ENCODE data around the gene CORO2B.

DNA sequence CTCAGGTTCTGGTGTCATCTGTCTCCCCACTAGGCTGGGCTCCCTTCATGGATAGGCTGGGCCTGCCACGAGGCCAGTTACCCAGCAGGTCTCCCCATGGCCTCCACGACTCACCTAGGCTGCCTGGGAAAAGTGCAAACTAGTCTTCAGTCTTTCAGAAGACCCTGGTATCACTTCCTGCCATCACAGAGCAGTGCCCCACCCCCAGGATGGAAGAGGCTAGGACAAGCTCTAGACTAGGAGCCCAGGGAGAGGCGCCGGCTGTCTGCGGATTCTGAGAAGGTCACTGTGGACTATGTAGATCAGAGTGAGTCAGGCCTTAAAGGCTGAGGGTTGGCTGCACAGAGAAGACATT, 63.7 kb downstream of the CORO2B start:
- TF ChIP-seq, protein P1, sequence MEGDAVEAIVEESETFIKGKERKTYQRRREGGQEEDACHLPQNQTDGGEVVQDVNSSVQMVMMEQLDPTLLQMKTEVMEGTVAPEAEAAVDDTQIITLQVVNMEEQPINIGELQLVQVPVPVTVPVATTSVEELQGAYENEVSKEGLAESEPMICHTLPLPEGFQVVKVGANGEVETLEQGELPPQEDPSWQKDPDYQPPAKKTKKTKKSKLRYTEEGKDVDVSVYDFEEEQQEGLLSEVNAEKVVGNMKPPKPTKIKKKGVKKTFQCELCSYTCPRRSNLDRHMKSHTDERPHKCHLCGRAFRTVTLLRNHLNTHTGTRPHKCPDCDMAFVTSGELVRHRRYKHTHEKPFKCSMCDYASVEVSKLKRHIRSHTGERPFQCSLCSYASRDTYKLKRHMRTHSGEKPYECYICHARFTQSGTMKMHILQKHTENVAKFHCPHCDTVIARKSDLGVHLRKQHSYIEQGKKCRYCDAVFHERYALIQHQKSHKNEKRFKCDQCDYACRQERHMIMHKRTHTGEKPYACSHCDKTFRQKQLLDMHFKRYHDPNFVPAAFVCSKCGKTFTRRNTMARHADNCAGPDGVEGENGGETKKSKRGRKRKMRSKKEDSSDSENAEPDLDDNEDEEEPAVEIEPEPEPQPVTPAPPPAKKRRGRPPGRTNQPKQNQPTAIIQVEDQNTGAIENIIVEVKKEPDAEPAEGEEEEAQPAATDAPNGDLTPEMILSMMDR (conservative IDR thresholded peaks at IDR 0.05; ENCODE audit: low read depth in 2 of 2), result peak in 1 of 2 experiments; percentile 19; a peak in 1 of 4 replicates
- no peak for TF ChIP-seq EZH2 (IDR thresholded peaks at IDR 0.05; ENCODE audit: low read depth, unreplicated experiment)
- TF ChIP-seq, protein P2, sequence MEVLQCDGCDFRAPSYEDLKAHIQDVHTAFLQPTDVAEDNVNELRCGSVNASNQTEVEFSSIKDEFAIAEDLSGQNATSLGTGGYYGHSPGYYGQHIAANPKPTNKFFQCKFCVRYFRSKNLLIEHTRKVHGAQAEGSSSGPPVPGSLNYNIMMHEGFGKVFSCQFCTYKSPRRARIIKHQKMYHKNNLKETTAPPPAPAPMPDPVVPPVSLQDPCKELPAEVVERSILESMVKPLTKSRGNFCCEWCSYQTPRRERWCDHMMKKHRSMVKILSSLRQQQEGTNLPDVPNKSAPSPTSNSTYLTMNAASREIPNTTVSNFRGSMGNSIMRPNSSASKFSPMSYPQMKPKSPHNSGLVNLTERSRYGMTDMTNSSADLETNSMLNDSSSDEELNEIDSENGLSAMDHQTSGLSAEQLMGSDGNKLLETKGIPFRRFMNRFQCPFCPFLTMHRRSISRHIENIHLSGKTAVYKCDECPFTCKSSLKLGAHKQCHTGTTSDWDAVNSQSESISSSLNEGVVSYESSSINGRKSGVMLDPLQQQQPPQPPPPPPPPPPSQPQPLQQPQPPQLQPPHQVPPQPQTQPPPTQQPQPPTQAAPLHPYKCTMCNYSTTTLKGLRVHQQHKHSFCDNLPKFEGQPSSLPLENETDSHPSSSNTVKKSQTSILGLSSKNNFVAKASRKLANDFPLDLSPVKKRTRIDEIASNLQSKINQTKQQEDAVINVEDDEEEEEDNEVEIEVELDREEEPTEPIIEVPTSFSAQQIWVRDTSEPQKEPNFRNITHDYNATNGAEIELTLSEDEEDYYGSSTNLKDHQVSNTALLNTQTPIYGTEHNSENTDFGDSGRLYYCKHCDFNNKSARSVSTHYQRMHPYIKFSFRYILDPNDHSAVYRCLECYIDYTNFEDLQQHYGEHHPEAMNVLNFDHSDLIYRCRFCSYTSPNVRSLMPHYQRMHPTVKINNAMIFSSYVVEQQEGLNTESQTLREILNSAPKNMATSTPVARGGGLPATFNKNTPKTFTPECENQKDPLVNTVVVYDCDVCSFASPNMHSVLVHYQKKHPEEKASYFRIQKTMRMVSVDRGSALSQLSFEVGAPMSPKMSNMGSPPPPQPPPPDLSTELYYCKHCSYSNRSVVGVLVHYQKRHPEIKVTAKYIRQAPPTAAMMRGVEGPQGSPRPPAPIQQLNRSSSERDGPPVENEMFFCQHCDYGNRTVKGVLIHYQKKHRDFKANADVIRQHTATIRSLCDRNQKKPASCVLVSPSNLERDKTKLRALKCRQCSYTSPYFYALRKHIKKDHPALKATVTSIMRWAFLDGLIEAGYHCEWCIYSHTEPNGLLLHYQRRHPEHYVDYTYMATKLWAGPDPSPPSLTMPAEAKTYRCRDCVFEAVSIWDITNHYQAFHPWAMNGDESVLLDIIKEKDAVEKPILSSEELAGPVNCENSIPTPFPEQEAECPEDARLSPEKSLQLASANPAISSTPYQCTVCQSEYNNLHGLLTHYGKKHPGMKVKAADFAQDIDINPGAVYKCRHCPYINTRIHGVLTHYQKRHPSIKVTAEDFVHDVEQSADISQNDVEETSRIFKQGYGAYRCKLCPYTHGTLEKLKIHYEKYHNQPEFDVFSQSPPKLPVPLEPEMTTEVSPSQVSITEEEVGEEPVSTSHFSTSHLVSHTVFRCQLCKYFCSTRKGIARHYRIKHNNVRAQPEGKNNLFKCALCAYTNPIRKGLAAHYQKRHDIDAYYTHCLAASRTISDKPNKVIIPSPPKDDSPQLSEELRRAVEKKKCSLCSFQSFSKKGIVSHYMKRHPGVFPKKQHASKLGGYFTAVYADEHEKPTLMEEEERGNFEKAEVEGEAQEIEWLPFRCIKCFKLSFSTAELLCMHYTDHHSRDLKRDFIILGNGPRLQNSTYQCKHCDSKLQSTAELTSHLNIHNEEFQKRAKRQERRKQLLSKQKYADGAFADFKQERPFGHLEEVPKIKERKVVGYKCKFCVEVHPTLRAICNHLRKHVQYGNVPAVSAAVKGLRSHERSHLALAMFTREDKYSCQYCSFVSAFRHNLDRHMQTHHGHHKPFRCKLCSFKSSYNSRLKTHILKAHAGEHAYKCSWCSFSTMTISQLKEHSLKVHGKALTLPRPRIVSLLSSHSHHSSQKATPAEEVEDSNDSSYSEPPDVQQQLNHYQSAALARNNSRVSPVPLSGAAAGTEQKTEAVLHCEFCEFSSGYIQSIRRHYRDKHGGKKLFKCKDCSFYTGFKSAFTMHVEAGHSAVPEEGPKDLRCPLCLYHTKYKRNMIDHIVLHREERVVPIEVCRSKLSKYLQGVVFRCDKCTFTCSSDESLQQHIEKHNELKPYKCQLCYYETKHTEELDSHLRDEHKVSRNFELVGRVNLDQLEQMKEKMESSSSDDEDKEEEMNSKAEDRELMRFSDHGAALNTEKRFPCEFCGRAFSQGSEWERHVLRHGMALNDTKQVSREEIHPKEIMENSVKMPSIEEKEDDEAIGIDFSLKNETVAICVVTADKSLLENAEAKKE (CRISPR knock-in tag; IDR thresholded peaks at IDR 0.05), result no peak
- TF ChIP-seq POLR2AphosphoS5 (IDR thresholded peaks at IDR 0.05; ENCODE audit: low read depth), result no peak
- no peak for TF ChIP-seq CREB1 (CRISPR knock-in tag; IDR thresholded peaks at IDR 0.05; ENCODE audit: low read depth)
- TF ChIP-seq, protein P3, sequence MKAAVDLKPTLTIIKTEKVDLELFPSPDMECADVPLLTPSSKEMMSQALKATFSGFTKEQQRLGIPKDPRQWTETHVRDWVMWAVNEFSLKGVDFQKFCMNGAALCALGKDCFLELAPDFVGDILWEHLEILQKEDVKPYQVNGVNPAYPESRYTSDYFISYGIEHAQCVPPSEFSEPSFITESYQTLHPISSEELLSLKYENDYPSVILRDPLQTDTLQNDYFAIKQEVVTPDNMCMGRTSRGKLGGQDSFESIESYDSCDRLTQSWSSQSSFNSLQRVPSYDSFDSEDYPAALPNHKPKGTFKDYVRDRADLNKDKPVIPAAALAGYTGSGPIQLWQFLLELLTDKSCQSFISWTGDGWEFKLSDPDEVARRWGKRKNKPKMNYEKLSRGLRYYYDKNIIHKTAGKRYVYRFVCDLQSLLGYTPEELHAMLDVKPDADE (IDR thresholded peaks at IDR 0.05), result no peak
- TF ChIP-seq ZNF331 (CRISPR knock-in tag; IDR thresholded peaks at IDR 0.05; ENCODE audit: low read depth), result no peak
- TF ChIP-seq, protein P4, sequence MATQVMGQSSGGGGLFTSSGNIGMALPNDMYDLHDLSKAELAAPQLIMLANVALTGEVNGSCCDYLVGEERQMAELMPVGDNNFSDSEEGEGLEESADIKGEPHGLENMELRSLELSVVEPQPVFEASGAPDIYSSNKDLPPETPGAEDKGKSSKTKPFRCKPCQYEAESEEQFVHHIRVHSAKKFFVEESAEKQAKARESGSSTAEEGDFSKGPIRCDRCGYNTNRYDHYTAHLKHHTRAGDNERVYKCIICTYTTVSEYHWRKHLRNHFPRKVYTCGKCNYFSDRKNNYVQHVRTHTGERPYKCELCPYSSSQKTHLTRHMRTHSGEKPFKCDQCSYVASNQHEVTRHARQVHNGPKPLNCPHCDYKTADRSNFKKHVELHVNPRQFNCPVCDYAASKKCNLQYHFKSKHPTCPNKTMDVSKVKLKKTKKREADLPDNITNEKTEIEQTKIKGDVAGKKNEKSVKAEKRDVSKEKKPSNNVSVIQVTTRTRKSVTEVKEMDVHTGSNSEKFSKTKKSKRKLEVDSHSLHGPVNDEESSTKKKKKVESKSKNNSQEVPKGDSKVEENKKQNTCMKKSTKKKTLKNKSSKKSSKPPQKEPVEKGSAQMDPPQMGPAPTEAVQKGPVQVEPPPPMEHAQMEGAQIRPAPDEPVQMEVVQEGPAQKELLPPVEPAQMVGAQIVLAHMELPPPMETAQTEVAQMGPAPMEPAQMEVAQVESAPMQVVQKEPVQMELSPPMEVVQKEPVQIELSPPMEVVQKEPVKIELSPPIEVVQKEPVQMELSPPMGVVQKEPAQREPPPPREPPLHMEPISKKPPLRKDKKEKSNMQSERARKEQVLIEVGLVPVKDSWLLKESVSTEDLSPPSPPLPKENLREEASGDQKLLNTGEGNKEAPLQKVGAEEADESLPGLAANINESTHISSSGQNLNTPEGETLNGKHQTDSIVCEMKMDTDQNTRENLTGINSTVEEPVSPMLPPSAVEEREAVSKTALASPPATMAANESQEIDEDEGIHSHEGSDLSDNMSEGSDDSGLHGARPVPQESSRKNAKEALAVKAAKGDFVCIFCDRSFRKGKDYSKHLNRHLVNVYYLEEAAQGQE (IDR thresholded peaks at IDR 0.05; ENCODE audit: unreplicated experiment), result no peak
- TF ChIP-seq EZH2phosphoT487 (IDR thresholded peaks at IDR 0.05; ENCODE audit: unreplicated experiment), result no peak
- TF ChIP-seq JUNB (IDR thresholded peaks at IDR 0.05; ENCODE audit: unreplicated experiment), result no peak
- no peak for TF ChIP-seq ZNF114 (CRISPR knock-in tag; IDR thresholded peaks at IDR 0.05)
- no peak for TF ChIP-seq NANOG (IDR thresholded peaks at IDR 0.05; ENCODE audit: borderline replicate concordance)

Measured in GM23338 (cell line).